A549 treated with Mapracorat at 1 μM for 4 hours (cell line): ENCODE measurements around the gene RPP14. TPM values are rescaled to one million over a fixed set of nuclear protein-coding genes. Genes with fewer than 3 reads are reported as not detected.

ENCODE experiments used
- total RNA-seq: library from RNA; stranded (reverse); fragments of 200-300 nt; extraction: Qiagen RNA extraction; gene quantifications from 5 replicates; pipeline ENCODE4 v1.2.3, GENCODE V29; 2022

RPP14 gene
- 9.0 to 12.6 TPM (median 10.8 TPM) in 5 replicates for total RNA-seq

DNA sequence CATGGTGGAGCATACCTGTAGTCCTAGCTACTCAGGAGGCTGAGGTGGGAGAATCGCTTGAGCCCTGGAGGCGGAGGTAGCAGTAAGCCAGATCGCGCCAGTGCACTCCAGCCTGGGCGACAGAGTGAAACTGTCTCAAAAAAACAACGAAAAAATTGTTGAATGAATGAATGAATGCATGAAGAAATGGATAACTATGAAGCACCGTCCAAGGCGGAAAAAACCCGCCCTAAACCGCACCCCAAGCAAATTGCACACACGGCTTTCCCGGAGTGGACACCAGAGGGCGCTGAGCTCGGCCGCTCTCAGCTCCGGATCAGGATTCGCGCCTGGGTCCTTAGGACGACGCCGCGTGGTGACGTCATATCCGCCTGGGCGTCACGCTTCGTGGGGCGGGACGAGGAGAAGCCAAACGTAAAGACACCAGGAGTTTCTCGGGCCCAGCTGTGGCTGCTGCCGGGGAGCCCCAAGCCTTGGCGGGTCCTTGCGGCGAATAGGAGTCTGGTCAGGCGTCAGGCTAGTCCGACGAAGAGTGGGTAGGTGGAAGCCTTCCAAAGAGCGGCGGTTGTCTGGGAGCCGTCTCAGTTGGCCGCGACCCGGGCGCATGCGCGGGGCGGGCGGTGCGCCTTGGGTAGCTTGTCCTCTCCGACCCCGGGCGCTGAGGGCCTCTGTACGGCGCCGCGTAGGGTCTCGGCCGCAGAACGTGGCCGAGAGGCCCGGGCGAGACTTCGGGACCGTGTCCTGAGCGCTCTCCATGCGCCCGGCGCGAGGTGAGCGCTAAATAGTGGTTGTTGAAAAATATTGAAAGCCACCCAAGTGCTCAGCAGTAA is at the start of gene RPP14, which contains the start of gene HTD2:
RPP14 (plus strand) TSS at position 364 of the 830 bp plus-strand sequence. CDS start 4,085 bp downstream, outside the sequence.
HTD2 (plus strand) TSS at position 639 of the 830 bp plus-strand sequence. CDS start 11,094 bp downstream, outside the sequence.

GRCh38 chr3:58332575-58333188 is 26.6 kb downstream of the RPP14 start, which contains the start of gene PXK:
Gene PXK, plus strand, starts transcription at chr3:58332892. Its CDS starts 97 bp downstream, at chr3:58332989.

Other genes with a start within 250 kb of the RPP14 start
- gene DNASE1L3, start 95.3 kb upstream of the RPP14 start, total RNA-seq, result 0.21 TPM in 1 of 5 replicates, not detected in the others
- 9.0 to 10.9 TPM (median 10.6 TPM) in 5 replicates for gene ABHD6, start 68.5 kb upstream of the RPP14 start, total RNA-seq
- gene HTD2, start 275 bp downstream of the RPP14 start, total RNA-seq, result 7.3 to 8.3 TPM (median 7.7 TPM) in 5 replicates
- gene PXK, start 26.6 kb downstream of the RPP14 start, total RNA-seq, result 4.1 to 5.8 TPM (median 4.8 TPM) in 5 replicates
- gene PDHB, start 127.6 kb downstream of the RPP14 start, total RNA-seq, result 57.1 to 63.4 TPM (median 60.5 TPM) in 5 replicates
- 6.2 to 9.8 TPM (median 7.5 TPM) in 5 replicates for gene KCTD6, start 185.9 kb downstream of the RPP14 start, total RNA-seq
- 5.9 to 9.8 TPM (median 7.6 TPM) in 5 replicates for gene ACOX2, start 230.9 kb downstream of the RPP14 start, total RNA-seq